Activated CD4-positive, alpha-beta T cell treated with anti-CD3 and anti-CD28 coated beads, Interleukin-2, Interleukin-6, amounts not matched to agents 100 ng/mL and 50 ng/mL, durations not matched to agents 16 hours and 8 hours (primary cell): ENCODE data around the gene FGF1.
A peak's percentile ranks its signal among the peaks of the same experiment; 100 is the strongest.

Source experiments
- DNase-seq: peaks from one replicate; pipeline ENCODE4 v3.0.0-alpha.2; 2020

The FGF1 gene

GRCh38 chr5:142685418-142686209 lies at the start of gene FGF1:
TSS of gene FGF1 (minus strand) at chr5:142686090. CDS start at chr5:142614127, 71,963 bp downstream.
- DNase-seq: no peak

DNA sequence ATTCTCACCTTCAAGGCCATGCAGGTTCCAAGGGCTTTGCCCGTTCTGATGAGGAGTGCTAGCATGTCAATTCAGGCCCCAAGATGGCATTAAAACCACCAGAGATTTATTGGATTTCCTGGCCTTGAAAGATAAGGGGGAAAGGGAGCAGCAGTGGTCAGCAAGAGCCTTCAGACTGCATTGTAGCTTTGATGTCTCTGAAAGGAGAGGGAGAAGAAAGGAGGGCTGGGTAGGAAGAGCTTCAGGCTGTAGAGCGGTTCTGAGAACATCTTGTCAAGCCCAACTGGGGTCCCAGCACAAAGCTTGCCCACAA lies 41.8 kb upstream of the FGF1 start:
- no peak for DNase-seq

DNA sequence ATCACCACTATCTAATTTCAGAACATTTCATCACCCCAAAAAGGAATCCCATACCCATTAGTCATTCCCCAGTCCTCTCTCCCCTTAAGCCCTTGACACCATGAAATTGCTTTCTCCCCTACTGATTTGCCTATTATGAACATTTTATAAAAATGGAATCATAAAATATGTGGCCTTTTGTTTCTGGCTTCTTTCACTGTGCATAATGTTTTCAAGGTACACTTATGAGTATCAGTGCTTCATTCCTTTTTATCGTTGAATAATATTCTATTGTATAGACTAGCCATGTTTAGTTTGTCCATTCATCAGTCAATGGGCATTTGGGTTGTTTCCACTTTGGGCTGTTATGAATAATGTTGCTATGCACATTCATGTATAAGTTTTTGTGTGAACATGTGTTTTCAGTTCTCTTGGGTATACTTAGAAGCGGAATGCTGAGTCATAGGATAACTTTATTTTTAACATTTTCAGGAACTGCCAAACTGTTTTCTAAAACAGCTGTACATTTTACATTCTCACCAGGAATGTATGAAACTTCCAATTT lies 40.4 kb upstream of the FGF1 start:
- DNase-seq: peak; percentile 39

- DNase-seq: no peak
Observed at GRCh38 chr5:142725231-142726187, 39.6 kb upstream of the FGF1 start.

- no peak for DNase-seq
Observed at GRCh38 chr5:142724821-142725220, 38.9 kb upstream of the FGF1 start.

DNA sequence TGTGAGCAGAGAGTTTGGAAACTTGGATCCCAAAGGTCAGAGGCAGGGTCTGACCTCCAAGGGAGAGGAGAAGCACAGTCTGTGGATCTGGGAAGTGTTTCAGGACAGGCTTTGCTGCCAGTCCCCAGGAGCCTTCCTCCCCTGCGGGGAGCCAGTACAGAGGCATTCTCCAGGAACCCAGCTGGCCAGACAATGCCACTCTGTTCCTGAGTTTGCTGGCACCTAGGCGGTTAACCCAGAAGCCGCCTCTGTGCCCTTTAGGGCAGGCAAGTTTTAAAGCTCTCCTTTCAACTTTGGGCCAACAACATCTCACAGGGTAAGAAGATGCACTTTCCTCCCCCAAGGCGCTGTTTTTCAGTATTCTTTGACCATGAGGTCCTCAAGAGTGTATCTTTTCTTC lies 37.0 kb upstream of the FGF1 start:
- no peak for DNase-seq

DNA sequence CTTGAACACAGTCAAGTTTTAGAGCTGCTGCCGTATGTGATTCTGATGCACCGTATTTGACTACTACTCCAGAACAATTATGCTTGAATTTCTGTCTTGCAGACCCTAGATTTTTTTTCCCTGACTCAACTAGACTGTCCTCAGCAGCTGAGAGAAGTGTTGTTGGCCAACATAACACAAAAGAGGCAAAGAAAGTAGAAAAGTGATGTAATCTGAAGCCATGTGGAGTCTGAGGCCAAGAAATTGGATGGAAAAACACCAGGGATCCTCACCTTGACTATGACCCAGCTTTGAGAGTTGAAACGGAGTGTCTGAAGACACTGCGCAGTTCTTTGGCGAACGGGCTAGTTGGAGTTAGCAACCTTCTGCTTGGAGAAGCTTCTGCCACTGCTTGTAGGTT lies 36.3 kb upstream of the FGF1 start:
- DNase-seq: no peak

DNA sequence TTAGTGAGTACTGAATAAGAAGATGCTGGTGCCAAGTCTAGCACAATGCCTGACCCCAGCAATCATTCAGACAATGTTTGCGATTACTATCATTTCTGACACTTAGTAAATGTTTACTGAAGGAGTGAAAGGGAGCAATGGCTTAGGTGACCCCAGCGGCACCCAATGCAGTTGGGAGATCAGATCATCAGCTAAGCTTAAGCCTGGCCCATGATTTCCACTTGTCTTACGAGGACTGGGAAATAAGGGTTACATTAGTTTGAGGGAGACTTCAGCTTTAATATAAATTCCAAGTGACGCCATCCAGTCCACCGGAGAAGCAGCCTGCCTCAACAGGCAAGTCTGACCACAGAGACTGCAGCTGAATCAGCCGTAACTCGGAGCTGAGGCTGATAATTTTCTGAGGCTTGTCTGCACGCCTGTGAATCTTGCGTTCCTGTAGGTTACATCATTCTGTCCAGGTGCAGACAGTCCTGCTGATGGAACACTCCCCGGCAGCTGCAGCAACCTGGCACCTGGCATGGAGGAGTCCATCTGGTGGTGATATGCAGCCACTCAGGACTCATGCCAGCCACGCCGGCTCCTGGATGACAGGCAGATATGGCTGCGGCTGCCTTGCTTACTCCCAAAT lies 34.9 kb upstream of the FGF1 start:
- DNase-seq: no peak

DNA sequence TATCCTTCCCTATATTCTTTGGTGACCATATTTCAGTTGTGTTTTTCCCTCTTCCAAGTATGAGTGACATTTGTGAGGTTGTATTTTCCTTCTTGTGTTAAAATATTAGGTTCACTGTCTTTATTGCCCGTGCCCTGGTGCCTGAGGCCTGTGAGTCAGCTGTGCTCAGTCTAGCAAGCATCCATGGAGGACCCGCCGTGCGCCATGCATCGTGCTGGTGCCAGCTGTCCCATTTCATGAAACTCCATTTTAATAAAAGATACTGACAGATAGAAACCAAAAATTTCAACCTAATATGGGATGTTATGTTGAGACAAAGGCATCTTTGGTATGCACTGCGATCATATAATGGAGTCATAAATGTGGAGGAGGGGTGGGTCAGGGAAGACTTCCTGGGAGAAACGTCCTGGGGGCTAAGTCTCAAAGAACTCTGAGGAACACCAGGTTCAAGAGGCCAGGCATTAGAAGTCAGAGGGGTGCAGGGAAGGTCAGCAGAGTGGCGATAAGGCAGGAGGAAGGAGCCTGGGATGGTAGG lies 34.0 kb upstream of the FGF1 start:
- no peak for DNase-seq

GRCh38 chr5:142717582-142718215 lies 31.8 kb upstream of the FGF1 start:
- peak; percentile 44 for DNase-seq

- DNase-seq: peak; percentile 57
Observed at GRCh38 chr5:142716963-142717362, 31.1 kb upstream of the FGF1 start.

DNA sequence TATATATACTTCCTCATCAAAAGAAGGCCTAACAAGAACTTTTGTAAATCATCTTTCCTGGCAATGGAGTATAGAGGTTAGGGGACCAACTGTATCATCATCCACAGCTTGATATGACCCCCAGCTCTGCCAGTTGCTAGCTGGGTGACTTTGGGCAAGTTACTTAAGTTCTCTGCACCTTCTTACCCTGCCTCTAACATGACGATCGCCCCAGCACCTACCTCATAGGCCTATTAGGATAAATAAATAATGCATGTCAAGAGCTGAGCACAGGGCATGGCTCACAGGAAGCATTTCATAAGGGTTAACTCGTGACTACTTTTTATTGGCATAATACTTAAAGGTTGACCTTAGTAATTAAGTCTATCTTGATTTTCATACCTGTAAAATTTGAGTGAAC lies 29.4 kb upstream of the FGF1 start:
- DNase-seq: no peak

GRCh38 chr5:142713121-142713706 lies 27.3 kb upstream of the FGF1 start:
- peak; percentile 91 for DNase-seq

DNA sequence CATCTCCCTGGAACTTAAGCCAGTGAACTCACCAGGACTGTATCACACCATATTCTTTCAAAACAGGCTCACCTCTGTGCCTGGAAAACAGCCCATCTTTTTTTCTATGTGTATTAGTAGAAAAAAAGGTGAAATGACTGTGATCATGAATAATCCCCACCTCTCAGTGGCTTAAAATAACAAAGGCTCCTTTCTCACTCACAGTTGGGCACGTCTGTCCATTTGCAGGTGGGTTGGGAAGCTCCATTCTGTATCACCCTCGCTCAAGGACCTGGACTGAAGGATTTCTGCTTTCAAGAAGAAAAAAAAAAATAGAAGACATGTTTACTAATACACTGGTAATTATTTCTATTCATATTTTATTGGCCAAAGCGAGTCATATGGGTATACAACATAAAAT lies 17.3 kb upstream of the FGF1 start:
- DNase-seq: no peak

DNA sequence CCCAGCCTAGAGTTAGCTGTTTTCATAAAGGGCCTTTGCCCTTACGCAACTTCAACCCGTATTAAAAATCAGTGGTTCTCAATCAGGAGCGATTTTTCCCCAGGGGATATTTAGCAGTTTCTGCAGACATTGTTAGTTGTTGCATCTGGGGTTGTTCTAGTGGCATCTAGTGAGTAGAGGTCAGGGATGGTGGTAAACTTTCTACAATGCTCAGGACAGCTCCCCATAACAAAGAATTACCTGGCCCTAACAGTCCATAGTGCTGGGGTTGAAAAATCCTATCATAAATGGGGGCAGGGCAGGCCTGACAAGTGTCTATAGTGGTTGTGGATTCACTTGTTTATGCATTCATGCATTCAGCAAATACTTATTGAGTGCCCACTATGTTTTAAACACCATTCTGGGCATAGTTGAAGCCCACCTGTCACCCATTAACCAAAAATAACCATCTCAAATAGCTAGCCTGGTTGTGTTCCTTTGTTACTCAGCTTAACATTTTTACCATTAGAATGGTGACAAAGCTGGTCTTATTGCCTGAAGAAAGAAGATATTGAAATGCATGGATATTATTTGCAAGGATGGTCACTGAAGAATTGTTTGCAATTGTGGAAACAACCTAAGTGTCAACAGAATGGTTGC lies 15.9 kb upstream of the FGF1 start:
- no peak for DNase-seq

DNA sequence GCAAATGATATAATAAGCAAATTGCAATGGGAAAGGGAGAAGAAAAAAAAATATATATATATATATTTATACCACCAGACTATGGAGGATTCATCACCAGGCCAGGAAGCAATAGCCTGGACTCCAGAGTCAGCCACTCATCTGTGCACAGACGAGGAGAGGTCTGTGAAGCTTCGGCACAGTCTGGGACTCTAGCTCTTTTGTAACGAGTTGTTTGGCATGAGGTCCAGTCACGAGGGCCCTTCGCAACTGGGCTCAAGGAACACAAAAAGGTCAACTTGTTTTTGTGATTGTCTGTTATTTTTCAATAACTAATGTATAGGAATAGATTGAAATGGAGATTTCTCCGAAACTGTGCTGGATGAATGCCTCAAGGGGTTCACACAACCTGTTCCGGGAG lies 14.7 kb upstream of the FGF1 start:
- no peak for DNase-seq

GRCh38 chr5:142699184-142699720 lies 13.4 kb upstream of the FGF1 start:
- peak; percentile 85 for DNase-seq

- DNase-seq: no peak
Observed at GRCh38 chr5:142698447-142699183, 12.7 kb upstream of the FGF1 start.

DNA sequence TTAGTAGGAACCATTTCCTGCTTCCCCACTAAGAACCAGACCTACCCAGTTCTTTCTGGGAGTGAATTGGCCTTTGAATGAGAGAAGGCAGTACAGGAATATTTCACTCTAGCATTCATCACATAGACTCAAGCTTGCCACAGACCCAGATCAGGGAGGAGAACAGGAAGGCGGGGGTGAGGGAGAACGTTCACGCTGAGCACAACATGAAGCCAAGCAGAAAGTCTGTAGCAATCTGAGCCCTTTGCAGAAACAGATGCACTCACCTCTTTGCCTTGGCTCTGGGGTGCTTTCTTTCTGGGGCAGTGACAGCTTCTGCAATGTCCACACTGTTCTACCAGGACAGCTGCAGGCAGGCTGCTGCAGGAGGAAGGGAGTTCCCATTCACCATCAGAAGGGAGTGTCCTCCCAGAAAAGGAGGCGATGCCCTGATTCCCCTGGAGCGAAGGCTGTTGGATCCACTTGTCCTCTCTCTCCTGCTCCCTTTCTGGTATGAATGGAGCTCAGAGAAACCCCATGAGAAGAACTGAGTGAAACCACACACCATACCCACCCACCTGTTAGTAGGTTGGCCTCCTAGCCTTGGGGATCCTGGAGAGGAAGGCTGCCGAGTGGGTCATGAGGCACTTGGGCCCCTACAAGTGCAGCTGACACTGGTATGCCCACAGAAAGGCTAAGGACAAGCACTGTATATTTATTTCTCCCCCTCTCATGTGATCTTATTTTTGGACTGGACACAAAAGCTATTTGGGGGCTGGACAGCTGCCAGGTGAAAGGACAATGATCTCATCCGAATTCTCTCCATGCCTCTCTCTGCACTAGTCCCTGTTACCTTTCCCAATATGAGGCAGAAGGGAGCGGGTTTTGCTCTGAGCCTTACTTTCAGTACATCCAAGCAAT lies 11.7 kb upstream of the FGF1 start:
- no peak for DNase-seq

- no peak for DNase-seq
Observed at GRCh38 chr5:142696379-142696778, 10.5 kb upstream of the FGF1 start.
